A204.1 (cell line): Measurements from ENCODE around the gene NEURL1.
"Not testable (repeated sequence)": the region's sequence is repeated elsewhere in the genome, so short reads cannot be mapped to it uniquely, and the experiment has no call there.

Experiments used
- FAIRE-seq: peaks from 2 replicates; lab custom pipeline; 2012; peaks lifted over from hg19 to GRCh38; lab: Jason Lieb, UNC

NEURL1 gene

DNA sequence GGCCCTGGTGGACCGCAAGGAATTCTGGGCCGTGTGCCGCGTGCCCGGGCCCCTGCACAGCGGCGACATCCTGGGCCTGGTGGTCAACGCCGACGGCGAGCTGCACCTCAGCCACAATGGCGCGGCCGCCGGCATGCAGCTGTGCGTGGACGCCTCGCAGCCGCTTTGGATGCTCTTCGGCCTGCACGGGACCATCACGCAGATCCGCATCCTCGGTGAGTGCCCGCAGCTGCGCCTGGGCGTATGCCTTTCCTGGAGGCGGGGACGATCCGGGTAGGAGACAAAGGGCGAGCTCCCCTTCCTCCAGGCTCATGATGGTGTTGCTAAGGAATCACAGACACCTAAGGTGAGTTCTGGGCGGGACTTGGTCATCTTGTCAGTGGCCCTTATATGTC lies 91.5 kb downstream of the NEURL1 start:
- FAIRE-seq = no peak

DNA sequence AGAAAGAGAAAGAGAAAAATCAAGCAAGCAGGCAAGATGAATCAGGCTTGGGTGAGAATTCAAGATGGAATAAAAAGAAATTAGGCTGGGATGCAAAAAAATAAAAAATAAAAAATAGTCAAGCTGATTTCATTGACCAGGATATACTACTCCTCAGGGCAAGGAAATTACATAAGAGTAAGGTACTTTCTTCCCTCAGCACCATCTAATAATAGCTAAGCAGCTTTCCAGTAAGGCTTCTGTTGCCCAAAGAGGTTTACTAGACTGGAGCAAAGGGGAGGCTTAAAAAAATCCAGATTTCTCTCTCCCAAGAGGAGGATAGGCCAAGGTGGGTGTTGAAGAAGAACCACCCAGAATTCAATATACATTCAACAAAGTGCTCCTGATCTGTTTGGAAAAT lies 93.6 kb downstream of the NEURL1 start:
- no peak for FAIRE-seq

DNA sequence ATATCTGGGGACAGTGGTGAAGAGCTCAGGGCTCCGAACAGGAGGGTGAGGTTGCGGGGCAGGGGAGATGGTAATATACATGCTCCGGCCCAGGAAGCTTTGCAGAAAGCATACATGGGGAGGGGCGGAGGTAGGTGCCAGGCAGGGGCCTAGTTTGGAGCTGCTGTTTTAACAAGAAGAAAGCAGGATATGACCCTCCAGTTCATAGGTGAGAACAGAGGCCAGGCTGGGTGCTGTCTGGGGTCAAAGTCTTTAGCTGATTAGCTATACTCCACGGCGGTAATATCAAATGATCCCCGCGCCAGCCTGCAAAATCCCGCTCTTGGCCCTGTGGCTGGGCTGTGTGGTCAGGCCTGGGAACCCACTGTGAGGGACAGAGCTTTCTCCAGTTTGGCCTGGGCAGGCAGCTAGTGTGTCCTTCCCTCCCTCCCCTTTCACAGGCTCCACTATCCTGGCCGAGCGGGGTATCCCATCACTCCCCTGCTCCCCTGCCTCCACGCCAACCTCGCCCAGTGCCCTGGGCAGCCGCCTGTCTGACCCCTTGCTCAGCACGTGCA lies 95.6 kb downstream of the NEURL1 start:
- no peak for FAIRE-seq

DNA sequence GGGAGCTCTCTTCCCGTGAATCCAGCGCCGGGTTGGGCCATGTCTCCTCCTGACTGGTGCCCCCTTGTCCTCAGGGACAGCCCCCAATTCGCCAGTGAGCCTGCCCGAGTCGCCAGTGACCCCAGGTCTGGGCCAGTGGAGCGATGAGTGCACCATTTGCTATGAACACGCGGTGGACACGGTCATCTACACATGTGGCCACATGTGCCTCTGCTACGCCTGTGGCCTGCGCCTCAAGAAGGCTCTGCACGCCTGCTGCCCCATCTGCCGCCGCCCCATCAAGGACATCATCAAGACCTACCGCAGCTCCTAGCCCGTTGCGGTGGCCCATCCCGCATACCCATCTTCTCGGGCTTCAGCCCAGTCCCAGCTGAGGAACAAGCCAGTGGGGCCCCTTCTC lies 96.6 kb downstream of the NEURL1 start:
- no peak for FAIRE-seq

DNA sequence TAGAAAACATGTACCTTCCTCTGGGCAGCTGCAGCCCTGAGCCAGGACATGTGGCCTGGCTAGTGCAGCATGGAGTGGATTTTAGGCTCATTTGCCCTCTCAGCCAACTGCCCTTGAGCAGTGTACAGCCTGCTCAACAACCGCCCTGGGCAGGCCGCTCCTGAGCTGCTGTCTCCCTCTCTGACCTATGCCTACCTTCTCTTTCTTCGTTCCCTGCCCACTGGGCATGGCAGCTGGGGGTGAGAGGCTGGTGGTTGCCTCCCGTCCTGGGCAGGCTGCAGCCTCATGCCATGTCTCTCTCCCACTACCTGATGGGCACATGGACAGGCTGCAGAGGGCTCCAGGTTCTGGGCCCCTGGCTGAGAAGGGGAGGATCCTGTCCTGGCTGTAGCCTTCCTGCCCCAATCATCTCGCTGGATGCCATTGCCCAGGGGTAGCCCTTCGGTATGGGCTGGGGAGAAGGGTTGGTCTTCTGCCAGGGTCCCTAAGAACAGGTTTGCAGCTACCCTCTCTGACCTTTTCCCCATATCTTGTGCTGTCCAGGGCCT lies 97.3 kb downstream of the NEURL1 start:
- FAIRE-seq = no peak

DNA sequence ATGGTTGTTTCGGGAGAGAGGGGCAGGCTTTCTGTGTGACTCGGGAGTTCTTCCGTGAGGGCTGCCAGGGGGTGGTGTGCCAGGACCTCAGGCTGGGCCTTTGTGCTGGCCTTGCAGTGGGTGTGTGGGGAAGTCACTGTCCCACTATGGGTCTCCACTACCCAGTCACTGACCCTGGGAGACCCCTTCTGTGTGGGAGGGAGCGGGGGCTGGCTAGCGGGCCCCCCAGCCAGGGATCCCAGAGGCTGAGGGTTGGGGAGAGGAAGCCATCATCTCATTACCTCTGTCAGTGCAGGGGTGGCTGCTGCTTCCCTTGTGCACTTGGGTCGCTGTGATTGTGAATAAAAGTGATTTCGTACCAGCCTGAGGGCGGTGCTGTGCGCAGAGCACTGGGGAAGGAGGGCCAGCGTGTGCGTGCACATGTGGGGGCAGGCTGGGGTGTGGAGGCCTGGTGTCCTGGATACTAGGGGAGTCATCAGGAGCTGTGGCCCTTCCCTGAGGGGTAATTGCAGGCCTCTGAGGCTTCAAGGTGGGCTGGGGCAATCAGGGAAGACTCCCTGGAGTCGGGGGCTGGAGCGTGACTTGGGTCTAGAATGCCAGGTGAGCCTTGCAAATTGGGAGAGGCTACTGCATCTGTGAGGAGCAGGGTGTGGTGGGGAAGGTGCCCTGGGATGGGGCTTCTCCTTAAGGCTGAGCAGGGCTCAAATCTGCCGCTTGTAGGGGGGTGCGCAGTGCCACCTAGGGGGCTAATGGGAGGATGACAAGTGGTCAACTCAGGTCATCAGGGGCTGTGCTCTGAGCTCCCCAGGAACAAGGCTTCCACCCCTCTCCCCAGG lies 98.9 kb downstream of the NEURL1 start:
- no peak for FAIRE-seq

DNA sequence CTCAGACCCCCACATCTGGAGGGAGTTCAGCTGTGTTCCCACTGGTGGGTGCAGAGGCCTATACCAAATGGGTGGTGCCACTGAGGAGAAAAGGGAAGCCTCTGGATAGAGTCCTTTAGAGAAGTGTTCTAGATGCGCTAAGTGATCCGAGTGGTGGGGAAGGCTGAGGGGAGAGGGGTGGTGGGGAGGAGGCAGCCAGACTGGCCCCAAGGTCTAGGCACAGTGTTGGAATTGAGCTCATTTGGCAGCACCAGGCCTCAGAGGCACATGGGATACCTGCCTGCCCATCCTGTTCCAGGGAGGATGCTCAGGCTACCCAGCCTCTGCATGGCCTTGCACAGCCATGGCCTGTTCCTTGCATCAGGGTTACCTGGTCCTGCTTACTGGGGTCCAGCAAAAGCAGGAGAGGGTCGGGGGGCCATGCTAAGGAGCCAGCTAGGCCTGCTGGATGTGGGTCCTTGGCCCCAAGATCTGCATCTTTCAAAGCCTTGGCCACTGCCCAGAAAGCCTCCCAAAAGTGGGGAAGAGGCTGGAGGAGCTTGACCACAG lies 99.6 kb downstream of the NEURL1 start:
- no peak for FAIRE-seq

DNA sequence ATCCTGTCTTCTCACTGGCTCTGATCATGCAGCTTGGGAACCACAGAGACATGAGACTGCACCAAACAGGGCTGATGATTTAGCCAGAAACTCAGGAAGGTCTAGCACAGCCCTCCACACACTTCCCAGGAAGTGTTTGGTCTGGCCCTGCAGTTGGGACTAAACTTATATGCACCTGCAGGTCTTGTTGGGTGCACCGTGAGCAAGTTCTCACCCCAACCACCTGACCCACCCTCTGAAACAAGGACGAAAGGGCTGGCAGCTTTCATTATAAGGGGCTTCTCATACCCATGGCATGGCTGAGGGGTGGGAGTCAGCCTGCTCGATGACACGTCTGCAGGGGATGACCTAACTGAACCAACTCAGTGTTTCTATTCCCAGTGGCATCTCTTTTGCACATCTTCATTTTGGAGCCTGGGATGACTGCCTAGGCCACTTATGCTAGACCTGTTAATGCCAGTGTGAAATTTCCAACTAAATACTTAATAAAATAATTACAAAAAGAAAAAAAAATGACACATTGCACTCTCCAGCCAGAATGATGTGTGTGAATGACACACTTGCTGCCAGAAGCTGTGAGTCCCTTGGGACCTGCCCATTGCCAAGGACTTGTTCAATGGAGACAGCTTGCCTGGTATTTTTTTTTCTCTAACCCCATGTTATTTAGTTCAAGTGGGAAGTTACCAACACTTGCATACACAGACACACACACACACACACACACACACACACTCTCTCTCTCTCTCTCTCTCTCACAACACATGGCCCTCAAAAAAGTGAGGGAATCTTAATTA lies 102.6 kb downstream of the NEURL1 start:
- FAIRE-seq = no peak

DNA sequence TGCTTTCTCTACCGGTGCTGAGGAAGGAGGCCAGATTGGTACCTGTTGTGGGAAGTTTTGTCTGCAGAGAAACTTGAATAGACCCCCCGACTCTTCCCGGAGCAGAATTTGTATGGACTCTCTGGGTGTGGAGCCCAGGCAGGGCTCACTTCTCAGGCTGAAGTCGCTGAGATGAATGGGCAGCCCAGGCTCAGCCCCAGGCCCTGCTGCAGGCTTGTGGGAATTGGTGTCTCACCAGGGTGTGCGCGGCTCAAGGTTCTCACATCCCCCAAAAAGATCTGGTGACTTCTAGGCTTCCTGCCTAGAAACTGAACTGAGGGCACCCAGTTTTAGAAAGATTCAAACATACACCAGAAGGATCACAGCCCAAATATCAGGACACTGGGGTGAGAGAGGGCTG lies 103.5 kb downstream of the NEURL1 start:
- FAIRE-seq = no peak

DNA sequence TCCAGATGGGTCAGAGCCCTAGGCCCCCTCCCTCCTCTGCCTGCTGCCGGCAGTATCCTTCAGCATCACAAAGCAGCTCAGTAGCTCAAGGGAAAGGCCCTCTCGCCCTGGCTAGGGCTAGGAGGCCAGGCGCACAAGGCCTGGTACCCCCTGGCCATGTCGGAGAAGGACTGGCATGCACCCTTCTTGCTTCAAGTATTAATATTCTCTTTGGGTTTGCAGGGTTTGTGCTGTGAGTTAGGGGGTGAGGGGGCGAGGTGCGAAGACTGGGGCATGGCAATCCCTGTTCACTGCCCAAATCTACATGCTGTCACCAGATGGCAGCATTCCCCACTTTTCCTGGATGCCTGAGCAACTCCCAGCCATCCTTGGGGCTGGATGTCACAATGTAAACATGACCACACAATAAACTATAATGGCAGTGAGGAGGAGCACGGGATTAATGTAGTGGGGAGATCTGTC lies 105.2 kb downstream of the NEURL1 start:
- FAIRE-seq = peak; percentile 76

DNA sequence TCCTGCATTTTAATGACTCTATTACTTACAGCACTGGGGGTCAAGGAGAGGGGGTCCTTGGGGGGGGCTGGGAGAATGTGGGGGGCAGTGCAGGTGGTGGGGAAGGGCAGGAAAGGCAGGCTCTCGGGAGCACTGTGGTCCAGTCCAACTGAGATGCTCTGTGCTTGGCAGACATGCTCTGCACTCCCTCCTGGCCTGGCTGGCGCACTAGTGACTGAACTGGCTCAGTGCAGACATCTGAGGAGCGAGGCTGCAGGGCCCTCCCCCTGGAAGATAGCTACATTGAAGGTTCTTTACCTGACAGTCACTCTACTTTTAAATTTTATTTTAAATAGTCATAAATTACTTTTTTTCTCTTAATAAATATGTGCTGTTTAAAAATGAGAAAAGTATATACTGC lies 105.7 kb downstream of the NEURL1 start:
- FAIRE-seq = no peak

DNA sequence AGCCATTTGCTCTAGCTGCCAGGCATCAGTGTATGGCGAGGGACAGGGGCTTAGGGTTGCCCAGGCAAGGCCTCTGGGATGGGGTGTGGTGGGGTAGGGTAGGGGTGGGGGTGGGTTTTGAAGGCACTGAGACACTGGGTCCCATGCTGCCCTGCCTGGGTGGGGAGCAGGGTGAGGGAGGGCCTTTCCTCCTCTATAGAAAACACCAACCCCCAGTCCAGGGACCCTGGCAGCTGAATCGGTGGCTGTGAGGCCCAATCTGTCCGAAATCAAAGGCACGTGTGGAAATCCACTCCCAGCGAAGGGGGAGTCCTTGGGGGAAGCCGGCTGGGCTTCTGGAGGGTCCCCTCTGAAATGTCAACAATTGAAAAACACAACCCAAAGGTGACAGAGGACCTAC lies 106.4 kb downstream of the NEURL1 start:
- no peak for FAIRE-seq

DNA sequence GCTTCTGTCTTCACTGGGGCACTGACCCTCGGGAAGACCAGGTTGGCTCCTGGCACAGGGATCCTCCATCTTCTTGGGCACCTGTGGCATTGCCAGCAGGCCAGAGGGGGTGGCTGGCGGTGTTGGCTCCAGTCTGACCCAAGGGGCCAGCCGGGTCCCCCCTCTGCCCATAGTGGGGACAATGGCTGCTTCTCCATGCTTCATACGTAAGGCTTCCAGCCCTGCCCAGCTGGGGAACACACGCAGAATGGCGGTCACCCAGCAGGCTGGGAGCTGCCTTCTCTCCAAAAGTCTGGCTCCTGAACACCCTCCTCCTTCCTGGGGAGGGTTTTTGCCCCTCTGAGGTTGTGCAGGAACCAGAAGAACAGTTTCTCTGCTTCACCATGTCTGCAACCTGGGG lies 106.8 kb downstream of the NEURL1 start:
- FAIRE-seq = no peak

DNA sequence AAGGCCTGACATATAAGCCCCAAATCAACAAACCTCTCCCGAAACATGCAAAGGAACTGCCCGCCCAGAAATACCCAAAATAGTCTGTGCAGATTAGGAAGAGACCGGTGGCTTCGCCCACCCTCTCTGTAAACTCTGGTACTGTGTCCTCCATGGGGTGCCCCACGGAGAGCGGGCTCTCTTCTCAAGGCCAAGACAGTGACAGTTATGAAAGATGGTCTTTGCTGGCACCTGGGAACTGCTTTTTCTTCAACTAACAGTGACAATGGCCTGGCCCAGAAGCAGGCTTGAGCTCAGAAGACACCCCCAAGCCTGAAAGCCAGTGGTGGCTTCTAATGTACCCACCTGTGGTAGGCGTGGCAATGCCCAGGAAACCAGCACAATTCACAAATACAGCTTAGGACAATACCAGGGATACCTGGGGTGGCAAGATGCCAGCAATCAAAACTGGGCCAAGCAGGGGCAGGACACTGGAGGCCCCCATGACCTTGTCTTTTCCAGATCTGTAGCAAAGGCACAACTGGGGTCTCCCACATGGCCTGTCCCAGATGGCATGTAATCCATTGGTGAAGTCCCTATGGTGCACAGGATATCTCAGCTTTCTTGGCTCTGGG lies 107.6 kb downstream of the NEURL1 start:
- FAIRE-seq = no peak

DNA sequence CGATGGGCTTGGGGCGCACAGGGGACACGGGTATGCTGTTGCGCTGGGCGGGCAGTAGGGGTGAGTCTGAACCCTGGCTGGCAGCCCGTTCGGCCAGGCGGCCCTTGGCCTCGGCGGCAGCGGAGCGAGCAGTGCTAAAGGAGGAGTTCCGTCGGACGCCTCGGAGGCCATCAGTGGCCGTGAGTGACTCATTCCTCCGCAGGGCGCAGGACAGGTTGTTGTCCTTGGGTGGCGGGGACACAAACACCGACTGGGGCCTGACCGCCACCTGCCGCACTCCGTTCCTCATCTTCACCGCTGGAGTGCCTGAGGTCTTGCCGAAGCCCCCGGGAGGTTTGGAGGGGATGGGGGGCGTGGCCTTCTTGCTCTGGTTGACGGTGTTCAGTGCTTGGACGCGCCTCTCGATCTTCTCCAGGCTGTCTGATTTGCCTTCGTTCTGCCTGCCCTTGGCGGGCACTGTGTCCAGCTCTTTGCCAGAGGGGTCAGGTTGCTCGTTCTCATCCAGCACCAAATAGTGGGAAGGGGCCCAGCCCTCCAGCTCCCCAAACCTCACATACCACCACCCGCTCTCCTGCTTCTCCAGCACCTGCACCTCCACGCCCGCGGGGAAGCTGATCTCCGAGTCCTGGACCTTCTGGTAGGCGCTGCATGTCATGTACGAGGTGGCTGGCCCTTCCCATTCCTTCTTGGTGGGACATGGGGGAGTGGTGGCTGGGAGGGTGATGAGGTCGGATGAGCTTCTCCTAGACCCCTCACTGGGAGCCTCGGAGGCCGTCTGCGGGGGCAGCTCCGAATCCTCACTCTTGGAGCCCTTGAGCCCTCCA lies 108.7 kb downstream of the NEURL1 start:
- no peak for FAIRE-seq

DNA sequence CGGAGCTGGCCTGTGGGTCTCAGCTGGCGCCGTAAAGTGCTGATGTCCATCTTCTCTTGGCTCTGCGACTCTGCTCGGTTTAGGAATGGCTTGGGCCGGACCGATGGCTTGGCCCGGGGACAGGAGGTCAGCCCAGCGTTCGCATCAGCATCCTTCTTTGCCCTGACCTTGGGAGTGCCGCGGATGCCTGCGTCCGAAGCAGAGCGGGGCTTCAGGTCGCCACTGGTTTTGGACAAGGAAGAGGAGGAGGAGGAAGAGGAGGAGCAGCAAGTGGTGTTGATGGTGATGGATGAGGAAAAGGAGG lies 109.3 kb downstream of the NEURL1 start:
- no peak for FAIRE-seq

DNA sequence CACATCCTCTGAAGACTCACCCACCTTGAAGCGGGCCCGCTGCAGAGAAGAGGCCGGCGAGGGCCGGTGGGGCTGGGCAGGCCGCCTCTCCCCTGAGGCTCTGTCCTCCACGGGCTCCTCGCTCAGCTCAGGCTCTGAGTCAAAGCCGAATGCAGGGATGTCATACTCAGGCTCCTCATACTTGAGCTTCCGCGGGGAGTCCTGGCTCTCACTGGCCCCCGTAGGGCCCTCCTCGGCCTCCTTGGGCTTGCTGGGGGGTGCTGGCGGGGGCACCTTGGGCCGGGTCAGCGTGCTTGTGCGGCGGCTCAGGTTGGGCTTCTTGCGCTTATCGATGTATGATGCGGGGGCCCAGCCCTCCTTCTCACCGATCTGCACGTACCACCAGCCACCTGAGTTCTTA lies 109.9 kb downstream of the NEURL1 start:
- no peak for FAIRE-seq

DNA sequence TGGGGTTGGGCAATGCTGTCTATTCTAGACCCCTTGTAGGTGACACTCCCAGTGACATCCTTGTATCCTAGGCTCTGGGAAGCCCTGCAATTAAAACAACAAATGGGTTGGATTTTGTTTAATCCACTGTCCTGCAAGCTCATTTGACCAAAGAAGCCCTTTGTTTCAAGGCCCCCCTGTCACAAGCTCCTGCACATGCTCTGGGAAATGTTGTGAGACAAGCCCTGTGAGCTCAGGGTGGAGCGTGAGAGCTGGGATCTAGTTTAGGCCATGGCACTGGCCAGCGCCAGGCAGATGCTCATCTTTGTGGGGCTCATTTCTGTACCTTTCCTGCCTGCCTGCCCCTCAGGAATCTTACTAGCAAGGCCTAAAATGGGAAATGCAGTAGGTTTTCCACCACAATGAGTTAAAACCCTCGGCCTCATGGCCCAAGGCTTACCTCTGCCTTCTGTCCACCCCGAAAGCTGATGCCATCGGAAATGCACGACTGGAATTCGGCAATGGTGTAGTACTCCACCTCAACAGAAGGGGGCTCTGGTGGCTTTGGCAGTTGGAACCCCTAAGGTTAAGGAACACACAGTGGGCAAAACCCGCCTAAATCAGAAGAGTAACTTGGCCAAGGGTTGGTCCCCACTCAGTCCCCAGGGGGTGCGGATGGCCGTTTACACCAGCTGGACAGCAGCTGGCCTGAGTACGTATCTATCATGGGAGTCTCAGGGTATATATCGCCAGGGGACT lies 112.0 kb downstream of the NEURL1 start:
- no peak for FAIRE-seq

DNA sequence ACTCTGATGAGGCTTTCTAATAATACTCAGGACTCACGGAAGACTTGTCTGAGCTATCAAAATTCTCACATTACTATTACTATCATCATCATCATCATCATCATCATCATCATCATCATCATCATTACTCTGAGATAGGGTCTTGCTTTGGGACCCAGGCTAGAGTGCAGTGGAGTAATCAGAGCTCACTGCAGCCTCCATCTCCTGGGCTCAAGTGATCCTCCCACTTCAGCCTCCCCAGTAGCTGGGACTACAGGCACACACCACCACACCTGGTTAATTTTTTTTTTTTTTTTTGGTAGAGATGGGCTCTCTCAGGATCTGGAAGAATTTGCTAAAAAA lies 112.6 kb downstream of the NEURL1 start:
- FAIRE-seq = not testable (repeated sequence)

DNA sequence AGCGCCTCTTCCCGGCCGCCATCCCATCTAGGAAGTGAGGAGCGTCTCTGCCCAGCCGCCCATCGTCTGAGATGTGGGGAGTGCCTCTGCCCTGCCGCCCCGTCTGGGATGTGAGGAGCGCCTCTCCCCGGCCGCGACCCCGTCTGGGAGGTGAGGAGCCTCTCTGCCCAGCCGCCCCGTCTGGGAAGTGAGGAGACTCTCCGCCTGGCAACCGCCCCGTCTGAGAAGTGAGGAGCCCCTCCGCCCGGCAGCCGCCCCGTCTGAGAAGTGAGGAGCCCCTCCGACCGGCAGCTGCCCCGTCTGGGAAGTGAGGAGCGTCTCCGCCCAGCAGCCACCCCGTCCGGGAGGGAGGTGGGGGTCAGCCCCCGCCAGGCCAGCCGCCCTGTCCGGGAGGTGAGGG lies 113.5 kb downstream of the NEURL1 start:
- not testable (repeated sequence) for FAIRE-seq

DNA sequence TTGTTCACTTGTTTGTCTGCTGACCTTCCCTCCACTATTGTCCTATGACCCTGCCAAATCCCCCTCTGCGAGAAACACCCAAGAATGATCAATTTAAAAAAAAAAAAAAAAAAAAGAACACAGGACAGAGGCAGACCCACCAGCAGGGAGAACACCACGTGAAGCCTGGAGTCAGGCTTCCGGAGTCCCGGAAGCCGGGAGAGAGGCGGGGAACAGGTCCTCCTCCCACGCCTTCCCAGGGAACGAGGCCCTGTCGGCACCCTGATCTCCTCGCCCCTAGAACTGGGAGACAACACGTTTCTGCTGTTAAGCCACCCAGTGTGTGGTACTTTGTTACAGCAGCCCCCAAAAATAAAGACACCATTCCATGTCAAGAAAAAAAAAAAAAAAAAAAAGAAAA lies 114.6 kb downstream of the NEURL1 start:
- FAIRE-seq = not testable (repeated sequence)
